Measurements from ENCODE around the gene ZAP70.

The ZAP70 gene

GRCh38 chr2:97724073-97724410 lies 10.7 kb downstream of the ZAP70 start:
- no peak overlapping the region for H3K4me3 ChIP-seq (ENCODE audit: low read depth, low read length)
- no peak for DNase-seq (ENCODE audit: low read depth)
- TF ChIP-seq, protein P1, sequence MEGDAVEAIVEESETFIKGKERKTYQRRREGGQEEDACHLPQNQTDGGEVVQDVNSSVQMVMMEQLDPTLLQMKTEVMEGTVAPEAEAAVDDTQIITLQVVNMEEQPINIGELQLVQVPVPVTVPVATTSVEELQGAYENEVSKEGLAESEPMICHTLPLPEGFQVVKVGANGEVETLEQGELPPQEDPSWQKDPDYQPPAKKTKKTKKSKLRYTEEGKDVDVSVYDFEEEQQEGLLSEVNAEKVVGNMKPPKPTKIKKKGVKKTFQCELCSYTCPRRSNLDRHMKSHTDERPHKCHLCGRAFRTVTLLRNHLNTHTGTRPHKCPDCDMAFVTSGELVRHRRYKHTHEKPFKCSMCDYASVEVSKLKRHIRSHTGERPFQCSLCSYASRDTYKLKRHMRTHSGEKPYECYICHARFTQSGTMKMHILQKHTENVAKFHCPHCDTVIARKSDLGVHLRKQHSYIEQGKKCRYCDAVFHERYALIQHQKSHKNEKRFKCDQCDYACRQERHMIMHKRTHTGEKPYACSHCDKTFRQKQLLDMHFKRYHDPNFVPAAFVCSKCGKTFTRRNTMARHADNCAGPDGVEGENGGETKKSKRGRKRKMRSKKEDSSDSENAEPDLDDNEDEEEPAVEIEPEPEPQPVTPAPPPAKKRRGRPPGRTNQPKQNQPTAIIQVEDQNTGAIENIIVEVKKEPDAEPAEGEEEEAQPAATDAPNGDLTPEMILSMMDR (IDR thresholded peaks at IDR 0.05; ENCODE audit: control insufficient read depth, extremely low read depth, insufficient read depth), result no peak

DNA sequence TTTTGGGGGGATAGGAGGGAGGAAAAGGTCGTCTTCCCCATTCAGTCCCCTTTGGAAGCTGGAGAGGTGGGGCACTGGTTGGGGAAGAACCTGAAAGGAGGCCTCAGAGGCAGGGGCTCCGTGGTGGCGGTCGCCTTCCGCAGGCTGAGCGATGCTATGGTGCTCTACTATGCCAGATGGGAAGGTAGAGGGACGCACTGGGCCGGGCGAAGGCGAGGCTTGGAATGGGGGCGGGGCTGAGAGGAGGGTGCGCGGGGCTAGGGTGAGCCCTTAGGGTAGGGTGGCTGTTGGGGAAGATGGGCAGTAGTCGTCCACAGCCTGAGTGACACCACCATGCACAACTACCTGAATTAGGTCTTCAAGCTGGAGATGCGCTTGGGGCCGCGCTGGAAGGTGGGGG lies 11.1 kb downstream of the ZAP70 start:
- no peak overlapping the region for H3K4me3 ChIP-seq (ENCODE audit: low read depth, low read length)

GRCh38 chr2:97724946-97725688 lies 11.7 kb downstream of the ZAP70 start:
- TF ChIP-seq, protein P1 (IDR thresholded peaks at IDR 0.05; ENCODE audit: control insufficient read depth, extremely low read depth, insufficient read depth), result no peak
- DNase-seq (ENCODE audit: low read depth), result no peak
- no peak overlapping the region for H3K4me3 ChIP-seq (ENCODE audit: low read depth, low read length)

More for the DNA sequence above, 11.1 kb downstream of the ZAP70 start:
- no peak for DNase-seq (ENCODE audit: low read depth)
- TF ChIP-seq, protein P1 (IDR thresholded peaks at IDR 0.05; ENCODE audit: control insufficient read depth, extremely low read depth, insufficient read depth), result no peak

- DNase-seq (ENCODE audit: low read depth), result no peak
- no peak overlapping the region for H3K4me3 ChIP-seq (ENCODE audit: low read depth, low read length)
- TF ChIP-seq, protein P1 (IDR thresholded peaks at IDR 0.05; ENCODE audit: control insufficient read depth, extremely low read depth, insufficient read depth), result no peak
Measured at GRCh38 chr2:97726261-97727064, 13.1 kb downstream of the ZAP70 start.

GRCh38 chr2:97727296-97727695 lies 13.9 kb downstream of the ZAP70 start:
- H3K4me3 ChIP-seq (ENCODE audit: low read depth, low read length), result no peak overlapping the region
- no peak for DNase-seq (ENCODE audit: low read depth)
- TF ChIP-seq, protein P1 (IDR thresholded peaks at IDR 0.05; ENCODE audit: control insufficient read depth, extremely low read depth, insufficient read depth), result no peak

GRCh38 chr2:97728091-97728731 lies 14.8 kb downstream of the ZAP70 start:
- DNase-seq (ENCODE audit: low read depth), result no peak
- TF ChIP-seq, protein P1 (IDR thresholded peaks at IDR 0.05; ENCODE audit: control insufficient read depth, extremely low read depth, insufficient read depth), result no peak
- H3K4me3 ChIP-seq (ENCODE audit: low read depth, low read length), result no peak overlapping the region

All from LNCaP clone FGC (cell line).